Activated naive CD4-positive, alpha-beta T cell treated with anti-CD3 and anti-CD28 coated beads for 36 hours (primary cell): ENCODE data around the gene VRK3. TPM values are rescaled to one million over a fixed set of nuclear protein-coding genes. Genes with fewer than 3 reads are reported as not detected.

Experiments
- CTCF ChIA-PET: fragments of 350-600 bp; sonication (Branson Sonifier 250); formaldehyde crosslinking; loops from one replicate; lab custom pipeline; 2021; ENCODE audit warnings: antibody characterized with exemption; lab: Charles Lee
- DNase-seq: peaks from one replicate; pipeline ENCODE4 v3.0.0-alpha.2; 2020
- H3K27ac Mint-ChIP-seq: one replicate; pipeline ENCODE4 v1.8.0; 2021; ENCODE audit warnings: mild to moderate bottlenecking, mixed read lengths
- H3K27me3 Mint-ChIP-seq: one replicate; pipeline ENCODE4 v1.8.0; 2021; ENCODE audit warnings: low read depth, mixed read lengths
- H3K36me3 Mint-ChIP-seq: one replicate; pipeline ENCODE4 v1.8.0; 2021; ENCODE audit warnings: low read depth, mixed read lengths
- H3K4me1 Mint-ChIP-seq: one replicate; pipeline ENCODE4 v1.8.0; 2021; ENCODE audit warnings: low read depth, mixed read lengths
- H3K4me3 Mint-ChIP-seq: one replicate; pipeline ENCODE4 v1.8.0; 2021; ENCODE audit warnings: mild to moderate bottlenecking, moderate library complexity, mixed read lengths
- H3K9me3 Mint-ChIP-seq: one replicate; pipeline ENCODE4 v1.8.0; 2021; ENCODE audit warnings: mixed read lengths
- intact Hi-C: fragments of 100-400 bp; cut with micrococcal nuclease; formaldehyde crosslinking; loops from one replicate; pipeline ENCODE4 v1.15.1; 2023
- total RNA-seq, 2 experiments: library from RNA; stranded (reverse); gene quantifications; one replicate each; pipeline ENCODE4 v1.2.3, GENCODE V29; 2021

VRK3 gene
- total RNA-seq, 2 experiments from 2014 or later, result 45.7 to 54.3 TPM

DNA sequence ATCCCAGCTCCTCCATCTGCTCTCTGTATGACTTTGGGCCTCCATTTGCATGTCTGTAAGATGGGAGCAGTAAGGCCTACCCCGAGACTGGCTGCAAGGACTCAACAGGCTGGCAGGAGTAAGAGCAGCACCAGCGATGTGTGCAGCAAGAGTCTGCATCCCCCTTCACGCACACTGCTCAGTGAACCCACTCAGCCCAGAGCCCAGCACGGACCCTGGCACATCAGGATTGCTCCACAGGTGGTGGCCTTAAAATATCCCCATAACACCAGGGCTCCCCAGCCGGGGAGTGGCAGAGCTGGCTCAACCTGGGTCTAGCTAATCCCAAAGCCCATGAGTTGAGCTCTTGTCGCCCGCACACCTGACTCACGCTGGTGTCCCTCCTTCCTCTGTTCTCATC lies 23.4 kb downstream of the VRK3 start:
- peaks cover 26% of the 10 kb centered on the region for H3K36me3 Mint-ChIP-seq
- DNase-seq, result no peak
- no peaks in the 10 kb centered on the region for H3K9me3 Mint-ChIP-seq
- no peaks in the 10 kb centered on the region for H3K27me3 Mint-ChIP-seq
- CTCF ChIA-PET, result interaction anchor here (0.6 to 1.2 kb wide), 4 partner anchors 9 to 554 kb away, joined by 3 read pairs; no protein-coding TSS in a partner anchor
- H3K4me1 Mint-ChIP-seq, result peaks cover 14% of the 10 kb centered on the region
- no peak overlapping the region for H3K27ac Mint-ChIP-seq
- intact Hi-C loops, result no loop called here
- H3K4me3 Mint-ChIP-seq, result no peak overlapping the region

DNA sequence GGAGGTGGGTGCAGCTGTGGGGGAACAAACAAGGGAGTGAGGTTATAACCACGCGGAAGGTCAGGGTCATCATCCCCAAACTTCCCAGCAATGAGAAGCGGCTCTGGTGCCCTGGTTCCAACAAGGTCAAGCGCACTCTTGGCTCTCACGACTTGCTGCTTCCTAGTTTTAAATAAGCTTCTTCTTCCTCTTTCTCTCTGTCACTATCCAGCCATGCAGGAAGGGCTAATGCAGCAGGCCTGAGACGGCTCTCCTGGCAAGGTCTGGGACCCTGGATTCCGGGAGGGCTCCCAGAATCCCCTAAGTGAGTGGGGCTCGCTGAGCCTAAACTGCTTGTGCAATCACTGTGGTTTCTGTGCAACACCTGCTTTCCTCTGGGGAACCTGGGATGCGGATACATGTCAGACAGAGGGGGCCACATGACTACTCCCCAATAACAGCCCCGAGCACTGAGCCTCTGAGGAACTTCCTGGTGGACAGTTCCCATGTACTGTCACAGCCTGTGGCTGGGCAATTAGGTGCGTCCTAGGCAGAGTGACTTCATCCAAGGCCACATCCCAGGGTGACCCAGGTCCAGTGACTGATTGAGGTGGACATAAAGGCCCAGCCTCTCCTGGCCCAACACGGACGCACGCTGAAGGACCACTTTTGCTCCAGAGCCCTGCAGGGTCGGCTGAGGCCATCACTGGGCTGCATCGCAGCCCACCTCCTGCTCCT lies 24.2 kb downstream of the VRK3 start:
- H3K4me1 Mint-ChIP-seq, result peaks cover 14% of the 10 kb centered on the region
- intact Hi-C loops, result no loop called here

DNA sequence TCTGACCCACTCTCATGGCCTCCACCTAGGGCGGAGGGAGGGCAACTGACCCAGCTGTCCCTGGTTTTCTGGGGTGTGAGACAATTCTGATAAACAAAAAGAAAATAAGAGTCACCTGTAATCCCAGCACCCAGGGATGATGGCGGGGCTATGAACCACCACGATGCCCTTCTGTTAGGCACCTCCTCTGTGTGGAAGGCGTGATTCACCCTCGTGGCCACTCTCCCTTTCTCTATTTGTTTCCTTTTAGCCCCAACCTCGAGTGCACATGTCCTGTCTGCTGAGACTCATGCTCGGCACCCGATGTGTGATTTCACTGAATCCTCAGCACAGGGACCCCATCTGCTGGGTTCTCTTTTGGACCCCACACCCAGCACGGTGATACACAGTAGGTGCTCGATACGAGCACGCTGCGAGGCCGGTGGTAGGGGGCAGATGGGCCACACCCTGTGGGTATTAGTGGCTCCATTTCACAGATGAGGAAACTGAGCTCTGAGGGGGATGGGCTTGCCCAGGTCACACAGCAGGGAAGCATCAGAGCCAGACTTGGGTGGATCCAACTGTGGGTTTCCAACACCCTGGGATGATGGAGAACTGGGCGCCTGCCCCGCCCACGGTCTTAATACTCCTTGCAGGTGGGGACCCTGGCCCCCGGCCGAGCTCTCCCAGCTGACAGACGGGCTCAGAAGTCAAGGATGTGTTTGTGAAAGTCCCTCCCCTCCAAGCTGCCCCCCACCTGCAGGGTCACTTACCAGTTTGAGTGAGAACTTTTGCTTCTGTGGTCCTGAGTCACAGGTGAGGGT lies 24.9 kb downstream of the VRK3 start:
- Mint-ChIP-seq H3K27me3 (no peaks in the 10 kb centered on the region), H3K4me1 (peaks cover 13% of the 10 kb centered on the region), H3K27ac (no peak overlapping the region), H3K9me3 (no peaks in the 10 kb centered on the region), H3K4me3 (no peak overlapping the region), H3K36me3 (peaks cover 26% of the 10 kb centered on the region)
- DNase-seq, result no peak
- CTCF ChIA-PET, result no interaction called here
- intact Hi-C loops, result no loop called here

More for the DNA sequence above, 24.2 kb downstream of the VRK3 start:
- no peak for DNase-seq
- no peak overlapping the region for H3K27ac Mint-ChIP-seq
- no peaks in the 10 kb centered on the region for H3K9me3 Mint-ChIP-seq
- H3K27me3 Mint-ChIP-seq, result no peaks in the 10 kb centered on the region
- peaks cover 26% of the 10 kb centered on the region for H3K36me3 Mint-ChIP-seq
- no peak overlapping the region for H3K4me3 Mint-ChIP-seq
- CTCF ChIA-PET, result no interaction called here

DNA sequence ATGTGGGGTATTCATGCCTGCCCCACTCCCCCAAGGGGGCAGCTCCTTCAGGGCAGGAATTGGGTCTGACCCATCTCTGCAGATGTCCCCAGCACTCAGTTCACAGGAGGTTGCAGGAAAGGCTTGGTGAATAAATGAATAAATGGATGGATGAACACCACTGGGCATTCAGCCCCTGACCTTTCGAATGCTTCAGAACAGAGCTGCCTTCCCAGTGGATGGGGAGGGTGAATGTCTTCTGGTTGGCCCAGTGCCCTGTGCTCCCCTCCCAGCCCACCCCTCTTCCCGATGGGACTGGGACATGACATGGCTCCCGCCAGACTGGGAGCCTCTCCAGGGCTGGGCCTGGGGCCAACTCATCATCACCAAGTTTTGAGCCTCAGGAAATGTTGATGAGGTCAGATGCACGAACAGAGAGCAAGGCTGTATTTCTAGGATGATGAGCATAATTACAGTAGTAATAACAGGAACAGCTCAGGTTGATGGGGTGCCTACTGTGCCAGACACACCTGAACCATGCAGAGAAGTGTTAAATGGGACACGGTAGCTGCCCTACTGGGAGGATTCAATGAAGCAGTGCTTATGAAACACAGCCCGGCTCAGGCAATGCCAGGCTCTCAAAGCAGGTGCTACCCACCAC lies 25.7 kb downstream of the VRK3 start:
- CTCF ChIA-PET, result no interaction called here
- Mint-ChIP-seq H3K27ac (no peak overlapping the region), H3K4me1 (peaks cover 6% of the 10 kb centered on the region), H3K36me3 (peaks cover 28% of the 10 kb centered on the region), H3K9me3 (no peaks in the 10 kb centered on the region), H3K27me3 (no peaks in the 10 kb centered on the region), H3K4me3 (no peak overlapping the region)
- intact Hi-C loops, result no loop called here
- DNase-seq, result no peak

DNA sequence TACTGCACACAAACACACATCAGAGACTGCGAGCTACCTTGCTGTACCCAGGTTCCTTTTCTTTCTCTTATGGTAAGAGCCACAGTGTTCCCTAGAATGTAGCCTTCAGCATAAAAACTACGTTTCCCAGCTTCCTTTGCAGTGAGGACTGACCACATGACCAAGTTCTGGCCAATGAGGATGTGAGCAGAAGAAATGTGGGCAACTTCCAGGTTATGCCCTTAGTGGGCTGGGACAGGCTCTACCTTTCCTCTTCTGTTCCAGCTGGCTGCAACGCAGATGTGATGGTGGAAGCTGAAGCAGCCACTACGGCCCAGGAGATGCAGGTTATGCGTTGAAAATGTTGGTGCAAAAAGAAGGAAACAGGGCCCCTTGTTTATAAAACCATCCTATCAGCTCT lies 27.5 kb downstream of the VRK3 start:
- DNase-seq, result peak; percentile 15
- Mint-ChIP-seq H3K4me1 (no peaks in the 10 kb centered on the region), H3K36me3 (peaks cover 22% of the 10 kb centered on the region), H3K4me3 (no peak overlapping the region), H3K27me3 (no peaks in the 10 kb centered on the region), H3K27ac (no peak overlapping the region), H3K9me3 (no peaks in the 10 kb centered on the region)
- CTCF ChIA-PET, result no interaction called here
- intact Hi-C loops, result no loop called here

DNA sequence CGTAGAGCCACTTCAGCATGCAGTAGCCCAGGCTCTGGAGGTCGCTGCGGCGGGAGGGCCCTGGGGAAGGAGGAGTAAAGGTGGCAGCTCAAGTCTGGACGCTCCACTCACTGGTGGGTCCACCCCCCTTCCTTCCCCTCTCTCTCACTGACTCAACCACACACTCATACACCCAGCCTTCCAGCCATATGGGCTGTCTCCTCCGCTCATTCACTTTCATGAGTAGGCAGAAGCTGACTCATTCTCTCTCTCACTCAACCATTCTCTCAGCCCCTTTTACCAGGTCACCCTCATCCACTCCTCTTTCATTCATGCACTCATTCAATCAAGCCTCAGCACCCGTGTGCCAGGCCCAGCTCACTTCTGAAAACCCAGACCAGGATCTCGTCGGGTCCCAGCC lies 36.7 kb downstream of the VRK3 start:
- peaks cover 27% of the 10 kb centered on the region for H3K36me3 Mint-ChIP-seq
- peaks cover 11% of the 10 kb centered on the region for H3K4me1 Mint-ChIP-seq
- no peak overlapping the region for H3K27ac Mint-ChIP-seq
- no peaks in the 10 kb centered on the region for H3K9me3 Mint-ChIP-seq
- intact Hi-C loops, result loop anchor here (10.0 kb wide), 1 partner anchor 124 kb away; the partner anchor contains the start of gene PNKP
- CTCF ChIA-PET, result interaction anchor here (0.6 kb wide), 1 partner anchor 38 kb away, joined by 3 read pairs; no protein-coding TSS in a partner anchor
- DNase-seq, result peak; percentile 22
- no peaks in the 10 kb centered on the region for H3K27me3 Mint-ChIP-seq
- H3K4me3 Mint-ChIP-seq, result no peak overlapping the region

DNA sequence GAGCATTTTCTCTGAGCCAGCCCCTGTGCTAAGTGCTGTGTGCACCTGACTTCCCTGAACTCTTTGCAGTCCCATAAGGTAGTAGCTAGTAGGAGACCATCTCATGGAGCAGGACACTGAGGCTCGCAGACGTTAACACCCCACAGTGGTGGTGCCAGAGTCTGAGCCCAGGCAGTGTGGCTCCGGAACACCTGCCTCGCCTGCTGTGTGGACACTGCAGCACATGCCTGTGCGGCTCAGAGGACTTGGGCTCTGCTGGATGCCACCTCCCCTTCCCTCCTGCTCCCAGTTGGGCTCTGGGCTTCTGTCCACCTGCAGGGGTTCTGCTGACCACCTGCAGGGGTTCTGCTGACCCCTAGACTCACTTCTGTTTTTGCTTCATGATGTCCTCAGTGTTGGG lies 37.2 kb downstream of the VRK3 start:
- peaks cover 27% of the 10 kb centered on the region for H3K36me3 Mint-ChIP-seq
- CTCF ChIA-PET, result interaction anchor here (0.6 to 1.8 kb wide), 2 partner anchors 37 to 57 kb away, joined by 3 read pairs; no protein-coding TSS in a partner anchor
- no peaks in the 10 kb centered on the region for H3K9me3 Mint-ChIP-seq
- H3K27me3 Mint-ChIP-seq, result no peaks in the 10 kb centered on the region
- H3K27ac Mint-ChIP-seq, result no peak overlapping the region
- peaks cover 11% of the 10 kb centered on the region for H3K4me1 Mint-ChIP-seq
- no peak for DNase-seq
- intact Hi-C loops, result loop anchor here (10.0 kb wide), 1 partner anchor 123 kb away; the partner anchor contains the start of gene PNKP
- H3K4me3 Mint-ChIP-seq, result no peak overlapping the region

DNA sequence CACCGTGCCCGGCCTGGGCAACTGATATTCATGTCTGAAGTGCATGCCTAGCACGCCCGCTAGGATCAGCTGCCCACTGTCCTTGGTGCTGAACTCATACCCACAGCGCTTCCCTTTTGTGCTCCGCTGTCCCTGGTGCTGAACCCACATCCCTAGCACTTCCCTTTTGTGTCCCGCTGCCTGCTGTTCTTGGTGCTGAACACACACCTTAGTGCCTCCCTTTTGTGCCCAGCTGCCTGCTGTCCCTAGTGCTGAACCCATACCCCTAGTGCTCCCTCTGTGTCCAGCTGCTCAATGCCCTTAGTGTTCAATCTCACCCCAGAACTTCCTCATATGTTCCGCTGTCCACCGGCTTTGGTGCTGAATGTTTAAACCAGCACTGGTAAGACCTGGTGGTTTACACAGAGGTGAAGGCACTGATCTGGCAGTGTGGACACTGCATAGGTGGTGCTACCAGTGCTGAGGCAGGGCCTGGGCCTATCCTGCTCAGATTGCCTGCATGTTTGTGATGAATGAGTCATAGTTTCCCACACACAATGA lies 37.9 kb downstream of the VRK3 start:
- no peaks in the 10 kb centered on the region for H3K27me3 Mint-ChIP-seq
- H3K4me1 Mint-ChIP-seq, result peaks cover 11% of the 10 kb centered on the region

DNA sequence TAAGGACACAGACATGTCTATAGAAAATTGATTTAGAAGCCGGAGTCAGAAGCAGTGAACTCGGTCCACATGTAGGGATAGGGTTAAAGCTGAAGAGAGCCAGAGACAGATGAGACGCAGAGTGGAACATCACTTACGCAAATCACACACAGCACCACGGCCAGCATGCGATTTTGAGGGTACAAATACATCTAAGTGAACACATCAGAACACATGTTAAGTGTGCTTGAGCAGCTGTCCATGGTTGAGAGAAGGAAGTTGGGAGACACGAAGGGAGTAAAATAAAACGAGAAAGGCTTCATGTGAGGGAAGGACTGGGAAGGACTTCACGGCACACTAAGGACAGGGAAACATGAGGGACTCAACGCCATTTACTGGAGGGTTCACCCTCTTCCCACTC lies 38.8 kb downstream of the VRK3 start:
- CTCF ChIA-PET, result interaction anchor here (1.0 to 4.0 kb wide), 3 partner anchors 32 to 56 kb away, joined by 3 to 39 read pairs (median 3); no protein-coding TSS in a partner anchor
- DNase-seq, result no peak
- intact Hi-C loops, result loop anchor here (2.0 to 10.0 kb wide), 2 partner anchors 122 to 220 kb away; partner anchors contain the start of genes AP2A1 and PNKP
- peaks cover 24% of the 10 kb centered on the region for H3K36me3 Mint-ChIP-seq
- H3K4me1 Mint-ChIP-seq, result peaks cover 11% of the 10 kb centered on the region
- no peaks in the 10 kb centered on the region for H3K9me3 Mint-ChIP-seq
- no peak overlapping the region for H3K27ac Mint-ChIP-seq
- no peaks in the 10 kb centered on the region for H3K27me3 Mint-ChIP-seq
- no peak overlapping the region for H3K4me3 Mint-ChIP-seq

More for the DNA sequence above, 37.9 kb downstream of the VRK3 start:
- CTCF ChIA-PET, result interaction anchor here (0.5 to 1.8 kb wide), 2 partner anchors 56 to 259 kb away, joined by 3 read pairs; no protein-coding TSS in a partner anchor
- Mint-ChIP-seq H3K27ac (no peak overlapping the region), H3K36me3 (peaks cover 24% of the 10 kb centered on the region), H3K9me3 (no peaks in the 10 kb centered on the region), H3K4me3 (no peak overlapping the region)
- peak; percentile 93 for DNase-seq
- intact Hi-C loops, result loop anchor here (1.0 to 10.0 kb wide), 3 partner anchors 38 to 220 kb away; partner anchors contain the start of genes AP2A1, PNKP and VRK3

DNA sequence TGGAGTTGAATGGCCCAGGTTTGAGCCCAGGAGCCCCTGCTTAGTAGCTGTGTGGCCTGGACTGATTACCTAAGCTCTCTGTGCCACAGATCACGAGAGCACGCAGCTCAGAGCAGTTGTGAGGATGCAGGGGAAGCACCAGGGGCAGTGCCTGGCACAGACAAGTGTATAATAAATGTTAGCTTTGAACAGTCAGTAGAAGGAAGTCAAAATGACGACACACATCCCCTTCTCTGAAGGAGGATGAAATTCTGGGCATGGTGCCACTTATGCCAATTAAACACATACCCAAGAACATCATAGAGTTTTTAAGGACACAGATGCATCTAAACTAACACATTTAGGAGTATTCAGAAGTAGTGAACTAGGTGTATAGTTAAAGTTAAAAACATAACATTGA lies 39.3 kb downstream of the VRK3 start:
- H3K36me3 Mint-ChIP-seq, result peaks cover 22% of the 10 kb centered on the region
- no peaks in the 10 kb centered on the region for H3K27me3 Mint-ChIP-seq
- no peak overlapping the region for H3K4me3 Mint-ChIP-seq
- CTCF ChIA-PET, result interaction anchor here (1.0 to 4.0 kb wide), 3 partner anchors 32 to 69 kb away, joined by 3 to 39 read pairs (median 3); no protein-coding TSS in a partner anchor
- intact Hi-C loops, result loop anchor here (2.0 to 10.0 kb wide), 2 partner anchors 121 to 219 kb away; partner anchors contain the start of genes AP2A1 and PNKP
- H3K4me1 Mint-ChIP-seq, result peaks cover 11% of the 10 kb centered on the region
- H3K27ac Mint-ChIP-seq, result no peak overlapping the region
- DNase-seq, result no peak
- H3K9me3 Mint-ChIP-seq, result no peaks in the 10 kb centered on the region

DNA sequence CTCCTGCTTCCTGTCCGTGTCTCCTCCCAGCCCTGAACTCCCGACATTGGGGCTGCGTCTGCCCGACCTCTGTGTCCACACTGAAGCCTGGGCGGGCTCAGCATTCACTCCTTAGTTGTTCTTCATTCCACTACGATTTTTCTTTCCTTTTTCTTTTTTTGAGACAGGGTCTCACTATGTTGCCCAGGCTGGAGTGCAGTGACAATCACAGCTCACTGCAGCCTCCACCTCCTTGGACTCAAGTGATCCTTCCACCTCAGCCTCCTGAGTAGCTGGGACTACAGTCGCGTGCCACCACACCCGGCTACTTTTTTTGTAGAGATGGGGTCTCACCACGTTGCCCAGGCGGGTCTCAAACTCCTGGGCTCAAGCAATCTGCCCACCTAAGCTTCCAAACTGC lies 40.7 kb downstream of the VRK3 start:
- H3K9me3 Mint-ChIP-seq, result no peaks in the 10 kb centered on the region
- peaks cover 22% of the 10 kb centered on the region for H3K36me3 Mint-ChIP-seq
- no peak overlapping the region for H3K27ac Mint-ChIP-seq
- peaks cover 11% of the 10 kb centered on the region for H3K4me1 Mint-ChIP-seq
- H3K27me3 Mint-ChIP-seq, result no peaks in the 10 kb centered on the region
- no peak overlapping the region for H3K4me3 Mint-ChIP-seq
- DNase-seq, result no peak
- intact Hi-C loops, result loop anchor here (10.0 kb wide), 1 partner anchor 120 kb away; the partner anchor contains the start of gene PNKP
- CTCF ChIA-PET, result interaction anchor here (1.0 to 4.0 kb wide), 5 partner anchors 9 to 73 kb away, joined by 3 to 39 read pairs (median 6); no protein-coding TSS in a partner anchor
